HG03095 (cell line): ENCODE data around the gene ECEL1.
"Not testable (repeated sequence)": the region's sequence is repeated elsewhere in the genome, so short reads cannot be mapped to it uniquely, and the experiment has no call there.

Experiments
- ATAC-seq: cut with Tn5 transposase; IDR thresholded peaks from one replicate; pipeline ENCODE4 v1.9.1; 2021; ENCODE audit warnings: moderate library complexity; ENCODE audit not compliant: unreplicated experiment

The ECEL1 gene

GRCh38 chr2:232487385-232488096 is at the start of gene ECEL1:
TSS of gene ECEL1 (minus strand) at chr2:232487834. CDS start at chr2:232486653, 1,181 bp downstream.
- ATAC-seq = no peak

- no peak for ATAC-seq
Measured at GRCh38 chr2:232537079-232537478, 49.4 kb upstream of the ECEL1 start.

- no peak for ATAC-seq
Measured at GRCh38 chr2:232535761-232536530, 48.3 kb upstream of the ECEL1 start.

- ATAC-seq = no peak
Measured at GRCh38 chr2:232534940-232535651, 47.5 kb upstream of the ECEL1 start.

GRCh38 chr2:232533944-232534710 is 46.5 kb upstream of the ECEL1 start:
- ATAC-seq = no peak

- ATAC-seq = not testable (repeated sequence)
Measured at GRCh38 chr2:232532821-232533220, 45.2 kb upstream of the ECEL1 start.

GRCh38 chr2:232532419-232532818 is 44.8 kb upstream of the ECEL1 start:
- ATAC-seq = no peak

- no peak for ATAC-seq
Measured at GRCh38 chr2:232530626-232531260, 43.1 kb upstream of the ECEL1 start.

GRCh38 chr2:232529806-232530547 is 42.3 kb upstream of the ECEL1 start:
- no peak for ATAC-seq

- ATAC-seq = no peak
Measured at GRCh38 chr2:232528746-232529460, 41.3 kb upstream of the ECEL1 start.

GRCh38 chr2:232527905-232528470 is 40.4 kb upstream of the ECEL1 start:
- ATAC-seq = no peak

- ATAC-seq = no peak
Measured at GRCh38 chr2:232526372-232526941, 38.8 kb upstream of the ECEL1 start.

GRCh38 chr2:232525791-232526371 is 38.2 kb upstream of the ECEL1 start, which contains the start of gene CHRND:
TSS of gene CHRND (plus strand) at chr2:232526160. CDS start at chr2:232526216, 56 bp downstream.
- ATAC-seq = no peak

GRCh38 chr2:232525199-232525598 is 37.6 kb upstream of the ECEL1 start:
- ATAC-seq = no peak

- no peak for ATAC-seq
Measured at GRCh38 chr2:232524771-232525170, 37.1 kb upstream of the ECEL1 start.

GRCh38 chr2:232523682-232524597 is 36.3 kb upstream of the ECEL1 start:
- no peak for ATAC-seq

GRCh38 chr2:232523402-232523681 is 35.7 kb upstream of the ECEL1 start:
- ATAC-seq = no peak
